HCT116 (cell line): ENCODE data around the gene GLI3. TPM values are rescaled to one million over a fixed set of nuclear protein-coding genes. Genes with fewer than 3 reads are reported as not detected.

Experiments used
- ATAC-seq: fragments of 200-7000 bp; cut with Tn5 transposase; 2 replicates; pipeline ENCODE4 v1.9.1; 2020; ENCODE audit warnings: mild to moderate bottlenecking, moderate library complexity
- BruUV-seq: library from RNA; stranded (reverse); fragments of 400-500 nt; replicated peaks from 2 replicates; lab custom pipeline; 2021; lab: Mats Ljungman, UMichigan
- CTCF ChIA-PET: fragments of 300-600 bp; sonication (Branson Sonifier 250); formaldehyde crosslinking; loops from one replicate; lab custom pipeline; 2021; ENCODE audit warnings: antibody characterized with exemption; lab: Charles Lee
- POLR2A ChIA-PET: fragments of 300-600, 350-600 bp; sonication (Branson Sonifier 250); formaldehyde crosslinking; loops from one replicate; lab custom pipeline; 2021; ENCODE audit warnings: antibody characterized with exemption; lab: Charles Lee
- RAD21 ChIA-PET, 2 experiments: fragments of 300-600 bp; sonication (Branson Sonifier 250); formaldehyde crosslinking; loops; one replicate each; lab custom pipeline; 2023; ENCODE audit warnings: low total read pairs in 2 of 2; ENCODE audit not compliant: uncharacterized antibody in 2 of 2, unreplicated experiment in 2 of 2, low non-redundant PET in 1 of 2; lab: Charles Lee
- DNase-seq: peaks from one replicate; pipeline ENCODE4 v3.0.0-alpha.2; 2010; ENCODE audit warnings: low read depth, low spot score
- H2AFZ ChIP-seq: fragments of 200-600 bp; shearing (Covaris generic), sonication (generic); 2 replicates; pipeline ENCODE4 v1.6.1; 2017; ENCODE audit warnings: low read depth, mixed run types, mixed read lengths, antibody characterized with exemption, low read length; ENCODE audit not compliant: poor library complexity, severe bottlenecking
- H3K27ac ChIP-seq: 2 replicates; pipeline ENCODE4 v1.5.1; 2012; ENCODE audit warnings: low read depth, low read length
- H3K27me3 ChIP-seq: fragments of 200-600 bp; sonication (generic); 2 replicates; pipeline ENCODE4 v1.6.1; 2016; ENCODE audit warnings: mixed run types, low read length, mixed read lengths; ENCODE audit not compliant: insufficient read depth
- H3K36me3 ChIP-seq, 2 experiments: fragments of 200-500 bp in 1 of 2; fragments of 200-600 bp in 1 of 2; sonication (Bioruptor generic) in 1 of 2; sonication (generic) in 1 of 2; 2 replicates each; pipeline versions ENCODE4 v1.5.1 to v1.6.1; 2014 to 2016; ENCODE audit warnings: low read length in 2 of 2, inconsistent platforms in 1 of 2, mixed read lengths in 1 of 2, mixed run types in 1 of 2; ENCODE audit not compliant: insufficient read depth in 2 of 2, control insufficient read depth in 1 of 2
- H3K4me1 ChIP-seq, 2 experiments: fragments of 200-600 bp in 1 of 2; sonication (generic) in 1 of 2; 2 replicates each; pipeline versions ENCODE4 v1.5.1 to v1.6.1; 2012 to 2017; ENCODE audit warnings: low read length in 2 of 2, inconsistent platforms in 1 of 2, mild to moderate bottlenecking in 1 of 2, mixed read lengths in 1 of 2, mixed run types in 1 of 2, moderate library complexity in 1 of 2; ENCODE audit not compliant: insufficient read depth in 2 of 2, control insufficient read depth in 1 of 2
- H3K4me2 ChIP-seq: fragments of 200-600 bp; sonication (generic); 2 replicates; pipeline ENCODE4 v1.6.1; 2017; ENCODE audit warnings: mixed run types, low read length, mixed read lengths
- H3K4me3 ChIP-seq, 2 experiments: fragments of 200-600 bp in 1 of 2; sonication (generic) in 1 of 2; replicated peaks in 1 of 2; 2 replicates each; pipeline ENCODE4 v1.5.1; 2011 to 2016; ENCODE audit warnings: low read length in 2 of 2, control low read depth in 1 of 2, low read depth in 1 of 2, mild to moderate bottlenecking in 1 of 2, mixed read lengths in 1 of 2, mixed run types in 1 of 2
- H3K79me2 ChIP-seq: fragments of 200-600 bp; sonication (generic); 2 replicates; pipeline ENCODE4 v1.6.1; 2017; ENCODE audit warnings: mild to moderate bottlenecking, mixed run types, low read length, moderate library complexity, mixed read lengths; ENCODE audit not compliant: insufficient read depth
- H3K9ac ChIP-seq: fragments of 200-600 bp; sonication (generic); 2 replicates; pipeline ENCODE4 v1.6.1; 2016; ENCODE audit warnings: low read length, mixed read lengths
- H3K9me2 ChIP-seq: fragments of 200-600 bp; sonication (generic), shearing (Covaris generic); 2 replicates; pipeline ENCODE4 v1.6.1; 2017; ENCODE audit warnings: mixed run types, mild to moderate bottlenecking, moderate library complexity; ENCODE audit not compliant: insufficient read depth
- H3K9me3 ChIP-seq, 2 experiments: fragments of 200-500 bp in 1 of 2; fragments of 200-600 bp in 1 of 2; sonication (Bioruptor generic) in 1 of 2; sonication (generic) in 1 of 2; 2 replicates each; pipeline ENCODE4 v1.6.1; 2014 to 2017; ENCODE audit warnings: low read length in 2 of 2, mixed read lengths in 2 of 2, inconsistent platforms in 1 of 2, low read depth in 1 of 2, mild to moderate bottlenecking in 1 of 2, mixed run types in 1 of 2, moderate library complexity in 1 of 2; ENCODE audit not compliant: control insufficient read depth in 1 of 2, insufficient read depth in 1 of 2
- H4K20me1 ChIP-seq: fragments of 200-600 bp; sonication (generic), shearing (Covaris generic); 2 replicates; pipeline ENCODE4 v1.6.1; 2017; ENCODE audit warnings: mixed run types, mild to moderate bottlenecking, moderate library complexity; ENCODE audit not compliant: insufficient read depth
- ATF3 ChIP-seq: IDR thresholded peaks from 2 replicates; pipeline ENCODE4 v1.6.1; 2012
- CEBPB ChIP-seq: IDR thresholded peaks from 2 replicates; pipeline ENCODE4 v1.6.1; 2012; ENCODE audit warnings: low read depth
- CTCF ChIP-seq, 3 experiments: fragments of 200-600 bp in 1 of 3; sonication (generic) in 1 of 3; IDR thresholded peaks in 2 of 3; conservative IDR thresholded peaks in 1 of 3; 2 replicates each; pipeline ENCODE4 v1.5.1; 2012 to 2017; ENCODE audit warnings: low read depth in 2 of 3, low read length in 2 of 3, antibody characterized with exemption in 1 of 3, borderline replicate concordance in 1 of 3, control low read depth in 1 of 3, mild to moderate bottlenecking in 1 of 3, mixed read lengths in 1 of 3, mixed run types in 1 of 3, moderate library complexity in 1 of 3; ENCODE audit not compliant: insufficient read depth in 1 of 3
- EGR1 ChIP-seq: IDR thresholded peaks from 2 replicates; pipeline ENCODE4 v1.6.1; 2012; ENCODE audit warnings: low read depth
- ELF1 ChIP-seq: IDR thresholded peaks from 2 replicates; pipeline ENCODE4 v1.6.1; 2012; ENCODE audit warnings: low read depth, borderline replicate concordance
- EZH2 ChIP-seq: fragments of 200-600 bp; sonication (generic); IDR thresholded peaks from 2 replicates; pipeline ENCODE4 v1.6.1; 2017; ENCODE audit warnings: antibody characterized with exemption, mixed run types
- EZH2phosphoT487 ChIP-seq: fragments of 200-600 bp; IDR thresholded peaks from 2 replicates; pipeline ENCODE4 v1.6.1; 2018; ENCODE audit warnings: antibody characterized with exemption, borderline replicate concordance
- FOSL1 ChIP-seq: IDR thresholded peaks from 2 replicates; pipeline ENCODE4 v1.6.1; 2012; ENCODE audit warnings: low read depth
- JUND ChIP-seq: IDR thresholded peaks from 2 replicates; pipeline ENCODE4 v1.6.1; 2012
- POLR2A ChIP-seq: IDR thresholded peaks from 2 replicates; pipeline ENCODE4 v1.7.0; 2011; ENCODE audit warnings: borderline replicate concordance; ENCODE audit not compliant: insufficient read depth, insufficient read length; ENCODE audit errors: extremely low read depth
- POLR2AphosphoS5 ChIP-seq: IDR thresholded peaks from 2 replicates; pipeline ENCODE4 v1.6.1; 2011; ENCODE audit warnings: mild to moderate bottlenecking, low read depth, low read length, moderate library complexity
- RAD21 ChIP-seq: IDR thresholded peaks from 2 replicates; pipeline ENCODE4 v1.6.1; 2012; ENCODE audit warnings: low read depth, mild to moderate bottlenecking
- REST ChIP-seq: IDR thresholded peaks from 2 replicates; pipeline ENCODE4 v1.6.1; 2012; ENCODE audit warnings: low read depth
- SRF ChIP-seq: IDR thresholded peaks from 2 replicates; pipeline ENCODE4 v1.6.1; 2012; ENCODE audit warnings: low read depth
- YY1 ChIP-seq: IDR thresholded peaks from 2 replicates; pipeline ENCODE4 v1.6.1; 2011; ENCODE audit warnings: low read length, low read depth, moderate library complexity, mild to moderate bottlenecking; ENCODE audit not compliant: insufficient replicate concordance; ENCODE audit errors: extremely low read depth
- ZFX ChIP-seq: fragments of 450-650 bp; IDR thresholded peaks from 2 replicates; pipeline ENCODE4 v1.6.1; 2017
- ZNF274 ChIP-seq: fragments of 200-500 bp; sonication (Bioruptor generic); IDR thresholded peaks from 2 replicates; pipeline ENCODE4 v1.6.1; 2014; ENCODE audit warnings: mild to moderate bottlenecking, low read depth, low read length, inconsistent platforms
- intact Hi-C: fragments of 100-400 bp; cut with micrococcal nuclease; formaldehyde crosslinking; loops from 2 replicates; pipeline ENCODE4 v1.10.0; 2022
- total RNA-seq: library from RNA; stranded (reverse); gene quantifications from one replicate; pipeline ENCODE4 v1.2.1, GENCODE V29; 2021; ENCODE audit not compliant: unreplicated experiment
- TF ChIP-seq, protein P1 (sequence below): IDR thresholded peaks from 2 replicates; pipeline ENCODE4 v1.6.1; 2011; ENCODE audit warnings: mild to moderate bottlenecking, low read length, moderate library complexity; ENCODE audit not compliant: insufficient replicate concordance; ENCODE audit errors: extremely low read depth

The GLI3 gene
- total RNA-seq, 1 experiment from 2014 or later: 0.07 TPM

GRCh38 chr7:42183547-42183946 is 53.5 kb downstream of the GLI3 start:
- no peaks in the 10 kb centered on the region for H3K36me3 ChIP-seq
- no peaks in the 10 kb centered on the region for H3K4me1 ChIP-seq
- H3K9ac ChIP-seq: no peak overlapping the region
- no peaks in the 10 kb centered on the region for H3K27me3 ChIP-seq
- no peak overlapping the region for H3K27ac ChIP-seq
- ChIA-PET RAD21 (no interaction called here), CTCF (no interaction called here), POLR2A (no interaction called here)
- no peaks in the 10 kb centered on the region for H3K9me2 ChIP-seq
- ATAC-seq: no peak
- H4K20me1 ChIP-seq: no peaks in the 10 kb centered on the region
- H3K9me3 ChIP-seq: no peaks in the 10 kb centered on the region
- intact Hi-C loops: no loop called here
- no peak for TF ChIP-seq RAD21
- TF ChIP-seq ZNF274: no peak
- TF ChIP-seq CTCF (IDR thresholded peaks at IDR 0.05 in 2 of 3, conservative IDR thresholded peaks at IDR 0.05 in 1 of 3; ENCODE audit: borderline replicate concordance in 1 of 3, insufficient read depth in 1 of 3, low read depth in 2 of 3, low read length in 2 of 3): no peak
- TF ChIP-seq, protein P1, sequence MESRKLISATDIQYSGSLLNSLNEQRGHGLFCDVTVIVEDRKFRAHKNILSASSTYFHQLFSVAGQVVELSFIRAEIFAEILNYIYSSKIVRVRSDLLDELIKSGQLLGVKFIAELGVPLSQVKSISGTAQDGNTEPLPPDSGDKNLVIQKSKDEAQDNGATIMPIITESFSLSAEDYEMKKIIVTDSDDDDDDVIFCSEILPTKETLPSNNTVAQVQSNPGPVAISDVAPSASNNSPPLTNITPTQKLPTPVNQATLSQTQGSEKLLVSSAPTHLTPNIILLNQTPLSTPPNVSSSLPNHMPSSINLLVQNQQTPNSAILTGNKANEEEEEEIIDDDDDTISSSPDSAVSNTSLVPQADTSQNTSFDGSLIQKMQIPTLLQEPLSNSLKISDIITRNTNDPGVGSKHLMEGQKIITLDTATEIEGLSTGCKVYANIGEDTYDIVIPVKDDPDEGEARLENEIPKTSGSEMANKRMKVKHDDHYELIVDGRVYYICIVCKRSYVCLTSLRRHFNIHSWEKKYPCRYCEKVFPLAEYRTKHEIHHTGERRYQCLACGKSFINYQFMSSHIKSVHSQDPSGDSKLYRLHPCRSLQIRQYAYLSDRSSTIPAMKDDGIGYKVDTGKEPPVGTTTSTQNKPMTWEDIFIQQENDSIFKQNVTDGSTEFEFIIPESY: no peak
- no peak for TF ChIP-seq CEBPB
- TF ChIP-seq FOSL1: no peak
- TF ChIP-seq ELF1: no peak
- TF ChIP-seq ZFX: no peak
- TF ChIP-seq EZH2: no peak
- no peak for TF ChIP-seq SRF
- no peak for TF ChIP-seq POLR2A
- TF ChIP-seq YY1: no peak
- no peak for TF ChIP-seq POLR2AphosphoS5
- no peak for TF ChIP-seq EGR1
- TF ChIP-seq EZH2phosphoT487: no peak
- no peak for TF ChIP-seq REST
- no peak for TF ChIP-seq JUND
- no peak for TF ChIP-seq ATF3
- H3K79me2 ChIP-seq: no peaks in the 10 kb centered on the region
- no peak overlapping the region for H2AFZ ChIP-seq
- H3K4me3 ChIP-seq: no peak overlapping the region
- H3K4me2 ChIP-seq: no peak overlapping the region
- DNase-seq: no peak
- no TSS peak for BruUV-seq
